Ishikawa (cell line): ENCODE measurements around the gene USP28.

Source experiments
- CEBPB ChIP-seq: IDR thresholded peaks from 2 replicates; pipeline ENCODE4 v1.6.1; 2012
- CREB1 ChIP-seq: IDR thresholded peaks from 2 replicates; pipeline ENCODE4 v1.6.1; 2012; ENCODE audit warnings: low read depth
- EGR1 ChIP-seq: IDR thresholded peaks from 2 replicates; pipeline ENCODE4 v1.6.1; 2012
- EP300 ChIP-seq: IDR thresholded peaks from 2 replicates; pipeline ENCODE4 v1.6.1; 2012; ENCODE audit warnings: borderline replicate concordance
- FOXM1 ChIP-seq: IDR thresholded peaks from 2 replicates; pipeline ENCODE4 v1.6.1; 2012; ENCODE audit warnings: low read depth, borderline replicate concordance
- MAX ChIP-seq: IDR thresholded peaks from 2 replicates; pipeline ENCODE4 v1.6.1; 2012
- NFIC ChIP-seq: IDR thresholded peaks from 2 replicates; pipeline ENCODE4 v1.6.1; 2012
- RAD21 ChIP-seq: IDR thresholded peaks from 2 replicates; pipeline ENCODE4 v1.6.1; 2012; ENCODE audit warnings: low read depth
- TAF1 ChIP-seq: IDR thresholded peaks from 2 replicates; pipeline ENCODE4 v1.6.1; 2012; ENCODE audit warnings: low read depth, mild to moderate bottlenecking
- TCF12 ChIP-seq: IDR thresholded peaks from 2 replicates; pipeline ENCODE4 v1.6.1; 2012; ENCODE audit warnings: low read depth
- TEAD4 ChIP-seq: IDR thresholded peaks from 2 replicates; pipeline ENCODE4 v1.6.1; 2012
- USF1 ChIP-seq: IDR thresholded peaks from 2 replicates; pipeline ENCODE4 v1.6.1; 2012
- YY1 ChIP-seq: IDR thresholded peaks from 2 replicates; pipeline ENCODE4 v1.6.1; 2012; ENCODE audit warnings: low read depth
- ZBTB7A ChIP-seq: IDR thresholded peaks from 2 replicates; pipeline ENCODE4 v1.6.1; 2012; ENCODE audit warnings: low read depth
- TF ChIP-seq, protein P1 (sequence below): IDR thresholded peaks from 2 replicates; pipeline ENCODE4 v1.6.1; 2012; ENCODE audit warnings: low read depth, mild to moderate bottlenecking

Gene USP28

GRCh38 chr11:113867843-113868503, 7.4 kb downstream of the USP28 start:
- TF ChIP-seq EGR1, result no peak
- TF ChIP-seq USF1, result no peak
- no peak for TF ChIP-seq TCF12
- no peak for TF ChIP-seq ZBTB7A
- no peak for TF ChIP-seq RAD21
- TF ChIP-seq TAF1, result no peak
- TF ChIP-seq, protein P1, sequence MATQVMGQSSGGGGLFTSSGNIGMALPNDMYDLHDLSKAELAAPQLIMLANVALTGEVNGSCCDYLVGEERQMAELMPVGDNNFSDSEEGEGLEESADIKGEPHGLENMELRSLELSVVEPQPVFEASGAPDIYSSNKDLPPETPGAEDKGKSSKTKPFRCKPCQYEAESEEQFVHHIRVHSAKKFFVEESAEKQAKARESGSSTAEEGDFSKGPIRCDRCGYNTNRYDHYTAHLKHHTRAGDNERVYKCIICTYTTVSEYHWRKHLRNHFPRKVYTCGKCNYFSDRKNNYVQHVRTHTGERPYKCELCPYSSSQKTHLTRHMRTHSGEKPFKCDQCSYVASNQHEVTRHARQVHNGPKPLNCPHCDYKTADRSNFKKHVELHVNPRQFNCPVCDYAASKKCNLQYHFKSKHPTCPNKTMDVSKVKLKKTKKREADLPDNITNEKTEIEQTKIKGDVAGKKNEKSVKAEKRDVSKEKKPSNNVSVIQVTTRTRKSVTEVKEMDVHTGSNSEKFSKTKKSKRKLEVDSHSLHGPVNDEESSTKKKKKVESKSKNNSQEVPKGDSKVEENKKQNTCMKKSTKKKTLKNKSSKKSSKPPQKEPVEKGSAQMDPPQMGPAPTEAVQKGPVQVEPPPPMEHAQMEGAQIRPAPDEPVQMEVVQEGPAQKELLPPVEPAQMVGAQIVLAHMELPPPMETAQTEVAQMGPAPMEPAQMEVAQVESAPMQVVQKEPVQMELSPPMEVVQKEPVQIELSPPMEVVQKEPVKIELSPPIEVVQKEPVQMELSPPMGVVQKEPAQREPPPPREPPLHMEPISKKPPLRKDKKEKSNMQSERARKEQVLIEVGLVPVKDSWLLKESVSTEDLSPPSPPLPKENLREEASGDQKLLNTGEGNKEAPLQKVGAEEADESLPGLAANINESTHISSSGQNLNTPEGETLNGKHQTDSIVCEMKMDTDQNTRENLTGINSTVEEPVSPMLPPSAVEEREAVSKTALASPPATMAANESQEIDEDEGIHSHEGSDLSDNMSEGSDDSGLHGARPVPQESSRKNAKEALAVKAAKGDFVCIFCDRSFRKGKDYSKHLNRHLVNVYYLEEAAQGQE, result no peak
- TF ChIP-seq NFIC, result no peak
- no peak for TF ChIP-seq MAX
- TF ChIP-seq CREB1, result no peak
- TF ChIP-seq YY1, result no peak
- no peak for TF ChIP-seq TEAD4
- no peak for TF ChIP-seq CEBPB
- TF ChIP-seq FOXM1, result no peak
- no peak for TF ChIP-seq EP300

- TF ChIP-seq TCF12 (no peak), USF1 (no peak), NFIC (no peak), MAX (no peak), TAF1 (no peak), EP300 (no peak), CEBPB (no peak), CREB1 (no peak), FOXM1 (no peak), YY1 (no peak), ZBTB7A (no peak)
Observed at GRCh38 chr11:113865873-113866272, 9.5 kb downstream of the USP28 start.

DNA sequence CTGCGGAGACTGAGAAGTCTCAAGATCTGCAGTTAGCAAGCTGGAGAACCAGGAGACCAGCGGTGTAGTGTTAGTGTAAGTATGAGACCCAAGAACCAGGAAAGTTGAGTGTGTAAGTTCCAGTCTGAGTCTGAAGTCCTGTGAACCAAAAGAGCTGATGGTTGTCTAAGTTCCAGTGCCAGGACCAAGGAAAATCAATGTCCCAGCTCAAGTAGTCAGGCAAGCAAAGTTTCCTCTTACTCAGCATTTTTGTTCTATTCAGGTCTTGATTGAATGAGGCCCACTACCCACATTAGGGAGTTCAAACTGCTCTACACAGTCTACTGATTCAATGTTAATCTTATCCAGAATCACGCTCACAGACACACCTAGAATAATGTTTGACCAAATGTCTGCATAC, 11.0 kb downstream of the USP28 start:
- no peak for TF ChIP-seq TEAD4

DNA sequence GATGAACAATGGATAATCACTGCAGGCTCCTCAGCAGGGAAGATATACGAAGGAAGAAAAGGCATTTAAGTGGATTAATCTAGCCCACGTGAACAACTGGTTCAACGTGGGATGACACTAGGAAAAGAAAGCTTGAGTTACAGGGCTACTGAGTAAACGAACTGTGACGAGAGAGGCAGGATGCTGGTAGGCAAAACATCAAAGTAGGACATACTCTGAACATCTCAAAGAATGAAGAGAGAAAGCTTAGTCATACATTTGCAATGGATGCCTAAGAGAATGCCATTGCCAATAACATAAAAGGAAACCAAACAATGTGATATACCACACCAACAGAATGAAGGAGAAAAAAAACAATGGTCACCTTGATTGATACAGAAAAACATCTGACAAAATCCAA, 12.9 kb downstream of the USP28 start:
- TF ChIP-seq TCF12 (no peak), CEBPB (no peak), ZBTB7A (no peak), EP300 (no peak), USF1 (no peak), MAX (no peak), NFIC (no peak)

DNA sequence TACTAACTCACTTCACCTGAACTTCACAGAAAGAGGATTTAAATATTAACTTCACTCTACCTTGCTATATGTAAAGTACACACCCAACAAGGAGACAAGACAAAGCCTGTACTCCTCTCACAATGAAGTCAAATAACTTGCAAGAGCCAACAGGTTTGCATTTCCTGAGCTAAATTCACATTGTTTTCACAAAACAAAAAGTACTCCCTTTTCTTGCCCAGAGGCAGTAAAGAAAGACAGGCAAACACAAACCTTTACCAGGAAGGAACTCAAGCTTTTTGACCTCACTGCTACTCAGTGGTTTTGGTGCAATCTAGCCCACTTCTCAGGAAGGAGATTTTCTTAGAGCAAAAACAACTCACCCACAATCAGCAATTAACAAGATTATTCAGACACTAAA, 15.7 kb downstream of the USP28 start:
- no peak for TF ChIP-seq EGR1
- TF ChIP-seq MAX, result no peak
- TF ChIP-seq USF1, result no peak
- TF ChIP-seq ZBTB7A, result no peak
- TF ChIP-seq EP300, result no peak
- TF ChIP-seq CEBPB, result no peak
- TF ChIP-seq NFIC, result no peak
- TF ChIP-seq, protein P1, result no peak
- TF ChIP-seq TEAD4, result no peak
